Psoas muscle (tissue), 8 donors: Measurements from ENCODE around the gene SFN. TPM values are rescaled to one million over a fixed set of nuclear protein-coding genes. Genes with fewer than 3 reads are reported as not detected.

Experiments used
- ATAC-seq, 4 donors: fragments of 200-7000 bp; cut with Tn5 transposase; one replicate each; pipeline ENCODE4 v1.9.1; 2020; ENCODE audit warnings: moderate library complexity in 3 of 4, mild to moderate bottlenecking in 2 of 4
- DNase-seq, 2 donors: peaks; one replicate each; pipeline ENCODE4 v3.0.0-alpha.2; 2020
- H3K27ac ChIP-seq: fragments of 200-600 bp; one replicate; pipeline ENCODE4 v1.8.0; 2022
- H3K27me3 ChIP-seq, 3 donors: fragments of 200-600 bp in 1 of 3; one replicate each; pipeline versions ENCODE4 v1.6.1 to v1.8.0; 2013 to 2022; ENCODE audit warnings: low read length in 2 of 3, mild to moderate bottlenecking in 2 of 3, moderate library complexity in 1 of 3; ENCODE audit not compliant: insufficient read depth in 3 of 3
- H3K36me3 ChIP-seq, 2 donors: fragments of 200-600 bp in 1 of 2; one replicate each; pipeline versions ENCODE4 v1.6.1 to v1.8.0; 2013 to 2022; ENCODE audit warnings: low read depth in 1 of 2, mild to moderate bottlenecking in 1 of 2, moderate library complexity in 1 of 2; ENCODE audit not compliant: insufficient read depth in 1 of 2
- H3K4me1 ChIP-seq: fragments of 200-600 bp; one replicate; pipeline ENCODE4 v1.8.0; 2022
- H3K4me3 ChIP-seq: fragments of 200-600 bp; one replicate; pipeline ENCODE4 v1.8.0; 2022; ENCODE audit warnings: mild to moderate bottlenecking
- H3K9me3 ChIP-seq: fragments of 200-600 bp; one replicate; pipeline ENCODE4 v1.8.0; 2022
- WGBS, 3 donors: extraction: QIAGEN DNeasy Blood & Tissue Kit; methylation state at CpG; one replicate each; pipeline versions ENCODE4 v1.1.6 to v1.1.7; 2013; 5-methylcytosine and 5-hydroxymethylcytosine counted together
- intact Hi-C, 2 donors: fragments of 100-400 bp; cut with DNase I; formaldehyde crosslinking; loops; one replicate each; pipeline versions ENCODE4 v1.11.0 to v1.14.2; 2022
- polyA plus RNA-seq, 3 donors: library from polyadenylated mRNA; stranded (reverse); fragments of 200-250 nt; gene quantifications; one replicate each; pipeline ENCODE4 v1.2.3, GENCODE V29; 2013
- total RNA-seq, 4 donors: library from RNA; stranded (reverse); fragmentation: NEBNext Ultra II Directional in 2 of 4; extraction: Animal tissue kit (Norgen Biotek cat#: 25700) in 2 of 4; gene quantifications; one replicate each; pipeline versions ENCODE4 v1.2.1 to v1.2.4, GENCODE V29; 2021 to 2023
- TF ChIP-seq, protein P1 (sequence below): fragments of 200-600 bp; IDR thresholded peaks from one replicate; pipeline ENCODE4 v1.8.0; 2022; ENCODE audit warnings: antibody characterized with exemption
- donor health status: healthy with polysubstance abuse.
- donor health status: DM: no; HTN: no; CAD: no; lungs with moderate emphysema.
- donor health status: Bipolar disorder and iron deficiency.
- donor health status: healthy.
- donor health status: DM: yes; HTN: yes; CAD: no.
- donor health status: DM: no; HTN: no; CAD: no.
- donor health status: DM: no; HTN: no; CAD: no.
- donor health status: DM: yes; HTN: yes; CAD: no.

SFN gene
- total and polyA plus RNA-seq, 7 donors, result 0.05 to 26.7 (median 0.35) TPM

DNA sequence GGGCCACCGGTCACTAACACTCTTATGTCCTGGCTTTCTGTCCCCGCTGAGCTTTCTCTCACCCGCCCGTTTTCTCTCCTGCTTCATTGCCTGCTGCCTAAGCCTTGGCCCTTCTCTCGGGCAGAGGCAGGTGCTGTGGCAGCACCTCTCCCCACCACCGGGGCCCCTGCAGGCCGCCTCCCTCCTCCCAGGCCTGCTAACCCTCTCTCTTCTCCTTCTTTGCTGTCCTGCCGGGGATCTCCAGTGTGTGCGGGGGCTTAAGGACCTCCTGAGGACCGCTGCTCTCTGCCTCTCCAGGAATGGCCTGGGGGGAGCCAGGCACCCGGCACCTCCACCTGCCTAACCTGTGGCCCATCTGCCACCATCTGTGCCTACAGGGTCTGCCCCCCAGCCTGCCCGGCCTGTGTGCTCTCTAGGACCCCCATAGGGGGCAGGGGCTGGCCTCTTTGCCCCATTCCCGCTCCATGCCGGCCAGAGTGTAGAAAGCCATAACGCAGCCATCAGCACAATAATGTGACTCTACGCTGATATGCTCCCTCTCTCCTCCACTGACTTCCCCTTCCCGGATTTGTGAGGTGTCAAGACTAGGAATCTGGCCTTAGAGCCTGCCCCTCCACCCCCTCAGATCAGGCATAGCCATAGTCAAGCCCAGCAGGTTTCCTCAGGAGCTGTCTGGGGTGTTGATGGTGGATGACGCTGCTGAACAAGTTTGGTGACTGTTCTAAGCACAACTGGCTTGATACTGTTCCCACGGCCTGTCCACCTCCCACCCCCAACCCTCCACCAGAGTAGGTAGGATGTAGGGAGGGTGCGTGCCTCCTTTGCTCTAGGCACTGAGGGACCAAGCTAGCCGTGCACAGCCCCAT is 6.1 kb upstream of the SFN start:
- no peaks in the 10 kb centered on the region for H3K27me3 ChIP-seq
- H3K27ac ChIP-seq, result no peak overlapping the region
- TF ChIP-seq, protein P1, sequence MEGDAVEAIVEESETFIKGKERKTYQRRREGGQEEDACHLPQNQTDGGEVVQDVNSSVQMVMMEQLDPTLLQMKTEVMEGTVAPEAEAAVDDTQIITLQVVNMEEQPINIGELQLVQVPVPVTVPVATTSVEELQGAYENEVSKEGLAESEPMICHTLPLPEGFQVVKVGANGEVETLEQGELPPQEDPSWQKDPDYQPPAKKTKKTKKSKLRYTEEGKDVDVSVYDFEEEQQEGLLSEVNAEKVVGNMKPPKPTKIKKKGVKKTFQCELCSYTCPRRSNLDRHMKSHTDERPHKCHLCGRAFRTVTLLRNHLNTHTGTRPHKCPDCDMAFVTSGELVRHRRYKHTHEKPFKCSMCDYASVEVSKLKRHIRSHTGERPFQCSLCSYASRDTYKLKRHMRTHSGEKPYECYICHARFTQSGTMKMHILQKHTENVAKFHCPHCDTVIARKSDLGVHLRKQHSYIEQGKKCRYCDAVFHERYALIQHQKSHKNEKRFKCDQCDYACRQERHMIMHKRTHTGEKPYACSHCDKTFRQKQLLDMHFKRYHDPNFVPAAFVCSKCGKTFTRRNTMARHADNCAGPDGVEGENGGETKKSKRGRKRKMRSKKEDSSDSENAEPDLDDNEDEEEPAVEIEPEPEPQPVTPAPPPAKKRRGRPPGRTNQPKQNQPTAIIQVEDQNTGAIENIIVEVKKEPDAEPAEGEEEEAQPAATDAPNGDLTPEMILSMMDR, result no peak
- intact Hi-C loops, result no loop called here
- peaks cover 4% of the 10 kb centered on the region for H3K4me1 ChIP-seq
- 78 to 86% (median 79%) methylated on average over 19 to 21 of the region's 21 CpGs for WGBS, 3 donors
- no peaks in the 10 kb centered on the region for H3K9me3 ChIP-seq
- DNase-seq, result no peak
- ATAC-seq, result no peak
- no peak overlapping the region for H3K4me3 ChIP-seq
- peaks cover 0 to 48% of the 10 kb centered on the region in 2 donors for H3K36me3 ChIP-seq

DNA sequence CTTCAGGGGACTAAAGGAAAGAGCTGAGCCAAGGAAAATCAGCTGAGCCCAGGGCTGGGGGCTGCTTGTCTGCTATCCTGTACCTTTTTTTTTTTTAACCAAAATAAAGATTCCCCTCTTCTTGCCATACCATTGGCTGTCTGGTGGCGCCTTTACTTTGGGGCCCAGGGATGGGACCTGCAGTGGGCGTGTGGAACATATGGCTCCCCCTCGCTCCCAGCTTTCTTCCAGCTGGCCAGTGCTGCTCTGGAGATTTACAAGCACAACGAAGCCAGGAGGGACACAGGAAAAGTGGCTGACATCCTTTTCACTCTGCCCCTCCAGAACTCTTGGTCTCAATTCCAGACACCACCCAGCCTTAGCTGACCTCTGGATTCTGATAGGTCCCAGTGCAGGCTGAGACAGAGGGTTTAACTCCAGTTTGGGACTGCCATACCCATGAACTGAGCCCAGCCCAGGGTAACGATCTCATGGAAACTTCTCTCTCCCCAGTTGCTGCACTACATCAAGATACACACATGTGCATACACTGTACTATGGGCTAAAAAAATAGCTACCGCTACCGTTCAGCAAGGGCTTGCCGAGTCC is 5.4 kb upstream of the SFN start:
- DNase-seq (no peak), ATAC-seq (no peak)
- peaks cover 0 to 40% of the 10 kb centered on the region in 2 donors for H3K36me3 ChIP-seq
- 59 to 78% (median 64%) methylated on average over 8 of the region's 8 CpGs for WGBS, 3 donors
- H3K4me3 ChIP-seq, result no peak overlapping the region
- peak overlapping the region; percentile 41 for H3K27ac ChIP-seq
- H3K9me3 ChIP-seq, result no peaks in the 10 kb centered on the region
- no peaks in the 10 kb centered on the region for H3K27me3 ChIP-seq
- intact Hi-C loops, result no loop called here
- TF ChIP-seq, protein P1, result no peak
- peaks cover 4% of the 10 kb centered on the region for H3K4me1 ChIP-seq

- Histone ChIP-seq H3K27ac (peak overlapping the region; percentile 41), H3K27me3 (no peaks in the 10 kb centered on the region), H3K4me3 (no peak overlapping the region), H3K36me3 (peaks cover 0 to 38% of the 10 kb centered on the region in 2 donors), H3K4me1 (peaks cover 4% of the 10 kb centered on the region), H3K9me3 (no peaks in the 10 kb centered on the region)
- ATAC-seq (peak in 1 of 4 donors; percentile 69), DNase-seq (no peak)
- WGBS, 3 donors, result 38 to 64% (median 46%) methylated on average over 4 of the region's 4 CpGs
- intact Hi-C loops, result no loop called here
- TF ChIP-seq, protein P1, result no peak
Observed at GRCh38 chr1:26858160-26858559, 4.8 kb upstream of the SFN start.

- TF ChIP-seq, protein P1, result no peak
- Histone ChIP-seq H3K9me3 (no peaks in the 10 kb centered on the region), H3K27me3 (no peaks in the 10 kb centered on the region), H3K36me3 (peaks cover 0 to 29% of the 10 kb centered on the region in 2 donors), H3K4me1 (peaks cover 4% of the 10 kb centered on the region), H3K4me3 (no peak overlapping the region), H3K27ac (peak overlapping the region; percentile 41)
- no peak for ATAC-seq
- intact Hi-C loops, result no loop called here
- WGBS, 3 donors, result 87 to 92% (median 92%) methylated on average over 7 of the region's 7 CpGs
- DNase-seq, result no peak
Observed at GRCh38 chr1:26858891-26859640, 3.9 kb upstream of the SFN start.
